GM18511 (cell line): ENCODE measurements around the gene GARRE1.
A peak's percentile ranks its signal among the peaks of the same experiment; 100 is the strongest.
"Not testable (repeated sequence)": the region's sequence is repeated elsewhere in the genome, so short reads cannot be mapped to it uniquely, and the experiment has no call there.

Experiments used
- ATAC-seq: cut with Tn5 transposase; IDR thresholded peaks from one replicate; pipeline ENCODE4 v1.9.1; 2021; ENCODE audit warnings: mild to moderate bottlenecking, moderate library complexity; ENCODE audit not compliant: unreplicated experiment

GARRE1 gene

DNA sequence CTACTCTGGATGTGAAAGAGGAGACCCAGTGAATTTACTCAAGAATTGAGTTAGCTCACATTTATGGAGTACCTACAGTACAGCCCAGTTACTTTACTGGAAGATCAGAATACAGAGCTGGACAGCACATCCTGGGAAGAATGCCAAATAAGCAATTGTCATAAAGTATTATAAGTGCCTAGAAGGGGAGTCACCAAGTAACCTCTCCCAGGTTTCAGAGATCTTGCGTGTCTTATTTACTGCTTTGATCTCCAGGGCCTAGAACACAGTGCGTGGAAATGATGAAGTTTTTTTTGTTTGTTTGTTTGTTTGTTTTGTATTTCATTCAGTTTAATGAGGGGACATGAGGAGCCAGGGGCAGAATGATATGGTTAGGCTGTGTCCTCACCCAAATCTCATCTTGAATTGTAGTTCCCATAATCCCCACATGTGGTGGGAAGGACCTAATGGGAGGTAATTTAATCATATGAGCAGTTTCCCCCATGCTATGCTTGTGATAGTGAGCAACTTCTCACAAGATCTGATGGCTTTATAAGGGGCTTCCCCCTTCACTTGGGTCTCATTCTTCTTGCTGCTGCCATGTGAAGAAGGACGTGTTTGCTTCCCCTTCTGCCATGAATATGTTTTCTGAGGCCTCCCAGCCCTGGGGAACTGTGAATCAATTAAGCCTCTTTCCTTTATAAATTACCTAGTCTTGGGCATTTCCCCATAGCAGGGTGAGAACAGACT, 5.2 kb downstream of the GARRE1 start:
- ATAC-seq: no peak

DNA sequence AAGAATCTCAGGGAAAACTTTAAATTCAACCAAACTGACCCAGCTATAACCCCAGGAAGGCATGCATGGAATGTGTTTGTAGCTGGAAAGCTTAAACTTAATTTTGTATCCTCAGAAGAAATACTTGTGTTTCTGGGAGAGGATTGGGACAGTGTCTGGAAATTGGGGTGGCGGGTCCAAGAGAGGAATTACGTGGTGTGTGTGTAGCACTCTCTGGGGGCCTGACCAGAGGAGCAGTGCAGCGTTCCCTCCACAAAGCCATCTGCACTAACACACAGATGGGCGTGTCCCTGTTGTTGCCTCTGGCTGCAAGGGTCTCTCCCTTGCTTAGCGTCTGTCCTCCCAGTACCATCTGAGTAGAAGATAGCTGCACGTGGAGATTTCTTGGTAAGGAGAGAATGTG, 6.4 kb downstream of the GARRE1 start:
- ATAC-seq: no peak

DNA sequence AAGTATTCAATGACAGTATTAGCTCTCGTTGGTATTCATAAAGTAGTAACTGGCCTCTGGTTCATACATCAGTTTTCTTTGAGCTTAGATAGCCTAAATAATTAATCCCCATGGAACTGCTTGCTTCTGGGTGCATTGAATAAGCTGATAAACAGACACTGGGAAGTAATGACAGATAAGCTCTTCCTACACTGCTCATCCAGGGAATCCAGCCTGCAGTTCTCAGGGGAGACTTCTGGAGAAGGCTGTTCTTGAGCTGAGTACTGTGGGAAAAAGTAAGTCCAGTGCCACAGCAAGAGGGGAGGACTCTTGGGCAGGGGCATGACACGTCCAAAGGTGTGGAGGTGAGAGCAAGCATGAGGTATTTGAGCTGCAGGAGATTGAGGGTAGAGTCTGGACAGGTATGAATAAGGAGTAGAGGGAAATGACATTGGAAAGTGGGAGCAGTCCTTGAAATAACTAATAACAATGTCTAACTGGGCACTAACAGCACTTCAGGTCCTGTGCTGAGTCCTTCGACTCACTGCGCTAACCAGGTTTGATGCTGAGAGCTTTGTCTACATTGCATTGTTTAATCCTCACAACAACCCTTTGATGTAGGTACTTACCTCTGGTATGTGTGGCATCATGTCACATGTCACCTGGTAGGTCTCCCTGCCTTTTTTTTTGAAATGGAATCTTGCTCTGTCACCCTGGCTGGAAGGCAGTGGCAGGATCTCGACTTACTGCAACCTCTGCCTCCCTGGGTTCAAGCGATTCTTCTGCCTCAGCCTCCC, 7.2 kb downstream of the GARRE1 start:
- no peak for ATAC-seq

DNA sequence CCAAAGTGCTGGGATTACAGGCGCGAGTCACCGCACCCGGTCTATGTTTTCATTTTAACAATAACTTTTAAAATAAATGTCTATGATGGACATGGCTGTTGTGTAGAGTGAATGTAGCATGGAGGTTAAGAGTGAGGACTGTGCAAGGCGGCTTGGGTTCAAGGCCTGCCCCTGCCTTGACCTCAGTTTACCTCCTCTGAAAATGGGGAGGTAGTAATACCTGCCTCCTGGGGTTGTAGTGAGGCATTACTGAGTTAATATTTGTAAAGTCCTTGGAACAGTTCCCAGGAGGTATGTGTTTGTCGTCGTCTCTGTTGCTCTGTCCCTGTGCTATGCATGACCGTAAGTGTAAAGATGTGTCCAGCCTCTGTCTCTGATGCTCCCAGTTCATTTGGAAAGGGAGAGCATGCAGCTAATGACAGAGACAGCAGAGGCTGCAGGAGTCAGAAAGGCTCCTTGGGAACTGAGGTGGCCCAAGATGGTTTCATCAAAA, 9.4 kb downstream of the GARRE1 start:
- ATAC-seq: no peak

DNA sequence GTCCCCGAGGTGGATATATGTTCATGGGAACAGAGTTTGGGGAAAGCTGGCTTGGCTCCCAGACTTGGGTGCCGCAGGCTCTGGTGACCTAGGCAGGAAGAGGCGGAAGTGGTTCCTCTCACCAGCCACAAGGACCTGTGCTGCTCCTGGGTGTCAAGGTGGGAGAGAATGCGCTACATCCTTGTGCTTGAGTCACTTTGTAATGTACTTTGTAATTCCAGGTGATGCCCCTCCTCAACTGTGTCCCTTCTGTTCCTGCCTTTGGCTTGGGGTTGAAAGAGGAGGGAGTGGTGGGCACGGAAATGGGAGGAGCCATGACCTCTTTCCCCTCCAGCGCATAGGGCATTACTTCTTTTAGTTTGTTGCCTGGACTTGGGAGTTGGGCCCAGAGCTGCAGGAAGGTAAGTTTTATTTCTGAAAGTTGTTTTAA, 10.9 kb downstream of the GARRE1 start:
- ATAC-seq: no peak

DNA sequence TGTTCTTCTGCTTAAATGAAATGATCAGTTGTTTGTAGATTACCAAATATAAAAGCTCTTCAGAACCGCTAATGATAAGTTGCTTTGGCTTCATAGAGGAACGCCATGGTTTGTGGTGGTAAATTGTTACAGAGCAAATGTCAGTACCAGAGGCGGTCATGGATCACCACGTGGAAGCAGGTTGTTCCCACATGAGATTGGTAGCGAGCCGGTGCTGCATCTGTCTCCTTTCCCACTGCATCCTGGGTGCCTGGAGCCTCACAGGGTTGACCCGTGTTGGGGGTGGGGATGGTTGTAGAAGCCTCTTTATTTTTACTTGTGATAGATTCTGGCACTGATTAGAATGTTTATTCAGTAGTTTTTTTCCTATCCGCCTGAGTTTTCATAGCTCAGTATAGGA, 14.7 kb downstream of the GARRE1 start:
- ATAC-seq: no peak

DNA sequence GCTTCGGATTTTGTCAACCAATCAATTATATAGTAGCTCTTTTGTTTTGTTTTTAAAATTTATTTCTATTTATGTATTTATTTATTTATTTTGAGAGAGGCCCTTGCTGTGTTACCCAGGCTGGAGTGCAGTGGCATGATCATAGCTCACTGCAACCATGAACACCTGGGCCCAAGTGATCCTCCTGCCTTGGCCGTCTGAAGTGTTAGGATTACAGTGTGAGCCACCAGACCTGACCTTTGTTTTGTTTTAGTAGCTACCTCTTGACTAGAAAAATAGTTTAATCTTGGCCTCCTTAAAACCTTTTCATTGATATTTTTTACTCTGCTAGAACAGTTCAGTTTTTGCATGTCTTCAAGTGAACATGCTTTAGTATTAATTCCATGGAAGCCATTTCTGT, 15.1 kb downstream of the GARRE1 start:
- ATAC-seq: no peak

DNA sequence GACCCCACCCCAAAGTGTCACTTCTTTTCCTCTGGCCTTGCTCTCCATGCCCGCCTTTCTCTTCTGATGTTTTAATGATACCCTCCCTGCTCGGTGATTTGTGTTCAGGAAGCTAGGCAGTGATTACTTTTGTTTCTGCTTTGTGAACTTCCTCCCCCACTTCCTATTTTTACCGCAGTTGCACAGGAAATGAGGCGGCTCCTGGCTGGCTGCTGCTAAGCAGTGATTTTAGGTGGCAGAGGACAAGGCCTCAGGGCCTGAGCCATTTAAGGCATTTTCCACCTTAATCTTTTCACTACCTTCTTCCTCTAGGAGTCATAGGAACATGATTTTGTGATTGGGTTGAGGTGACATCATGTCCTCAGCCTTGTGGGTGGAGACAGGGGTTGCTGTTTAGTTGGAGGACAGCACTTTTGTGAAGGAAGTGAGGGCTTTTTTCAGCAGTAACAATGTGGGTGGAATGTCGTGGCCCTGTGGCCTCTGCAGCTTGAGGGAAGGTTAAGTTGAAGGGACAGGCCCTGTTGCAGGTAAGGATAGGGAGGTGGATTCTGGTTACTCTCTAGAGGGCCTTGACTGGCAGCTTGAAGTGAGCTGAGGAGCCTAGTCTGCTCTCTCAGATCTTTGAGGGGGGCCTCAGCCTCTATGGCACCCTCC, 15.7 kb downstream of the GARRE1 start:
- peak; percentile 80 for ATAC-seq

DNA sequence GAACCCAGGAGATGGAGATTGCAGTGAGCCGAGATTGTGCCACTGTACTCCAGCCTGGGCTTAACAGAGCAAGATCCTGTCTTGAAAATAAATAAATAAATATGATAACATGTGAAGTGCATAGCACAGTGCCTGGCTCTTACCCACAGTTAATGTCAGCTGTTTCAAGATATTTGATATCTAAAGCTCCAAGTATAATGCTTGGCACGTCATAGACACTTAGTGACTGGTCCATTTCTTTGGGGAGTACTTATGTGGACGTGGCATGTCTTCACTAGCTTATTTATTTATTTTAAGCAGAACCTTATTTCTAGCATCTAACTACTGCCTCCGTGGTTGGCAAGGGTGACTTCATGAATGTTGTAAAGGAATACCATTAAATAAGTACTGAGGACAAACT, 18.8 kb downstream of the GARRE1 start:
- ATAC-seq: no peak

DNA sequence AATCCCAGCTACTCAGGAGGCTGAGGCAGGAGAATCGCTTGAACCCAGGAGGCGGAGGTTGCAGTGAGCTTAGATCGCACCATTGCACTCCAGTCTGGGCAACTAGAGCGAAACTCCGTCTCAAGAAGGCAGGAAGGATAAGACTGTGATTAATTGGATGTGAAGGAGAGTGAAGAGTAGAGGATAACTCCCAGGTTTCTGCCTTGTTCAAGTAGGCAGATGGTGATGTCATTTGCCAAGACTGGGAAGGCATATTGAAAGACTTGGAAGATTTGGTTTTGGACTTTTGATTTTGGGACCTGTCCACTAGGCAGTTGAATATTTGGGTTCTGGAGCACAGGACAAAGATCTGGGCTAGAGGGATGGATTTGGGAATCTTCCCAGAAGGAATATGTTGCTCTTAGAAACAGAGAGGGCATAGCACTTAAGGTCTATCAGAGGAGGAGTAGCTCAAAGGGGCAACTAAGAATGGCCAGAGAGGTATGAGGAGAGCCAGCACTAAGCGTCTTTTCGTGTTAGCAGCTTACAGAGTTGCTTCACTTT, 20.0 kb downstream of the GARRE1 start:
- no peak for ATAC-seq

DNA sequence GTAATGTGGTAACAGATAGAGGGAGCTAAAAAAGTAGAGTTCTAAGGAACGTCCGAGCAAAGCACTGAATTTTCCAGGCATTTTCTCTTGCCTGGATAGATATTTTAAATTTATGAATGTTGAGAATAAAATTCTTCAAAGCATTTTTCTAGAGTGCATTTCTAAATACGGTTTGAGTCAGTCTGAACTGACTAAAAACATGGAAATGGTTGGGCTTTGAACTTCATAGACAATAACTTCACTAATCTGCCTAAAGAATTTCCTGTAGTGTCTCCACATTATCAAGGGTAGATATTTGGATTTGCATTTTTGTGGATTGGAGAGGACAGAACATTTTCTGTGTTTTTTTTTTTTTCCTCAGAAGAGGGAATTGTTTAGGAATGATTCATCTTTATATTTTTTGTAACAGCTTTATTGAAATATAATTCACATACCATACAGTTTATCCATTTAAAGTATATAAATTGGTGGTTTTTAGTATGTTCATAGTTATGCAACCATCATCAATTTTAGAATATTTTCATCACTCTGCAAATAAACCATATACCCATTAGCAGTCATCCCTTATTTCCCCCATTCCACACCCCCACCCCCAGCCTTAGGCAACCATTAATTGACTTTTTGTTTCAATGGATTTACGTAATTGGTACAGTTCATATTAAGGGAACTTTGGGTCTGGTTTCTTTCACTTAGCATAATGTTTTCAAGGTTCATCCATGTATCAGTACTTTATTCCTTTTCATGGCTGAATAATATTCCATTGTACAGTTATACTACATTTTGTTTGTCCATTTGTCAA, 20.7 kb downstream of the GARRE1 start:
- ATAC-seq: no peak

DNA sequence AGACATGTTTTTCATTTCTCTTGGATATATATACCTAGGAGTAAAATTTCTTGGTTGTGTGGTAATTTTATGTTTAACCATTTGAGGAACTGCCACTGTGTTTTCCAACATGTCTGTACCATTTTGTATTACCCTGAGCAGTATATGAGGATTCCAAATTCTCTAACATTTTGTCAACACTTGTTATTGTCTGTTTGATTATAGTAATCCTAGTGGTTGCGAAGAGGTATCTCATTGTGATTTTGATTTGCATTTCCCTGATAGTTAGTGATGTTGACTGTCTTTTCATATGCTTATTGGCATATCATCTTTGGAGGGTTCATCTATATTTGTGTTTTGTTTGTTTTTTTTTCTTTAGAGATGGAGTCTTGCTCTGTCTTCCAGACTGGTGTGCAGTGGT, 21.4 kb downstream of the GARRE1 start:
- ATAC-seq: no peak

DNA sequence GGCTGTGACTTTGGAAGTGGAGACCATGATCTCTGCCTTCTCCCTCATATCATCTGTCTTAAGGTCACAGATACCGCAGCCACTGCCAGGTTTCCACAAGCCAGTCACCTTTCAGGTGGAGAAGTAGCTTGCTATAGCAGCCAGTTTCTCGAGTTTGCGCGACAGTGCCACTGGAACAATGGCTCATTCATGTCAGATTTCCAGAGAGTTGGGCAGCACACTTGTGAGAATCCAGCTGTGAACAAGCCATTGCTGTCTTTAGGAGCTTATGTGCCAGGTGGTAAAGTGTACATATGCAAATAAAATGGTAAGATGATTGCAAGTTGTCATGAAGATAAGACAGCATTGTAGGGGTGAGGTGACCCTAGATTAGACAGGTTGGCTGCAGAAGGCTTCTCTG, 22.3 kb downstream of the GARRE1 start:
- ATAC-seq: no peak

DNA sequence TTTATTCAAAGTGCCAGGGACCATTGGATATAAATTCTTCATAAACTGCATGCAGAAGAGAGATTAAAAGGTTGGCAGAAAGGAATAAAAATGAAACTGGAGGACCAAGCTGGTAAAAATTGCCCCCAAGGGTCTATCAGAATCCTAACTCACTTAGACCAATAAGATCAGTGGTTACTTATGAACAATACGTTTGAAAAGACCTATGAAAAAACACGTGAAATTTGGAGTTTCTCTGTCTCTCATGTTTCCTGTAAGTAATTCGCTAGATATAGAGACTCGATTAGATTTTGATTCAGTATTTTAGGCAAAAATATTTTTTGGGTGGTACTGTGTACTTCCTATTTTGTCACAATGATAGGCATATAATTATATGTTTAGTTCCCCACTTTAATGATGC, 22.9 kb downstream of the GARRE1 start:
- no peak for ATAC-seq

DNA sequence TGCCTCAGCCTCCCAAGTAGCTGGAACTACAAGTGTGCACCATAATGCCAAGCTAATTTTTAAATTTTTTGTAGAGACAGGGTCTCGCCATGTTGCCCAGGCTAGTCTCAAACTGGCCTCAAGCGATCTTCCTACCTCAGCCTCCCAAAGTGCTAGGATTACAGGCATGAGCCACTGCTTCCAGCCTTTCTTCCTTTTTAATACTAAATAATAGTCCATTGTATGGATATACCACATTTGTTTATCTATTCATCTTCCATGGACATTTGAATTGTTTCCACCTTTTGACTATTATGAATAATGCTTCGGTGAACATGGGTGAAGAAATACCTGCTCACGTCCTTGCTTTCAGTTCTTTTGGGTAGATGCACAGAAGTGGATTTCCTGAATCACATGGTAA, 24.4 kb downstream of the GARRE1 start:
- no peak for ATAC-seq

DNA sequence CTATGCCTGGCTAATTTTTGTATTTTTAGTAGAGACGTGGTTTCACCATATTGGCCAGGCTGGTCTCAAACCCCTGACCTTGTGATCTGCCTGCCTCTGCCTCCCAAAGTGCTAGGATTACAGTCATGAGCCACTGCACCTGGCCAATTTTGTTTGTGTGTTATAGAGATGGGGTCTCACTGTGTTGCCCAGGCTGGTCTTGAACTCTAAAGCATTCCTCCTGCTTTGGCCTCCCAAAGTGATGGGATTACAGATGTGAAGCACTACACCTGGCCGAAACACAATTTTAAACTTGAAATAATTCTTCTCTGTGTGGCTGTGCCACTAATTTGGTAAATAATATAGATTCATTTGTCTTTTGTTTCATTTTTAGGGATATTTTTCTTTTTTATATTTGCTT, 27.1 kb downstream of the GARRE1 start:
- not testable (repeated sequence) for ATAC-seq

DNA sequence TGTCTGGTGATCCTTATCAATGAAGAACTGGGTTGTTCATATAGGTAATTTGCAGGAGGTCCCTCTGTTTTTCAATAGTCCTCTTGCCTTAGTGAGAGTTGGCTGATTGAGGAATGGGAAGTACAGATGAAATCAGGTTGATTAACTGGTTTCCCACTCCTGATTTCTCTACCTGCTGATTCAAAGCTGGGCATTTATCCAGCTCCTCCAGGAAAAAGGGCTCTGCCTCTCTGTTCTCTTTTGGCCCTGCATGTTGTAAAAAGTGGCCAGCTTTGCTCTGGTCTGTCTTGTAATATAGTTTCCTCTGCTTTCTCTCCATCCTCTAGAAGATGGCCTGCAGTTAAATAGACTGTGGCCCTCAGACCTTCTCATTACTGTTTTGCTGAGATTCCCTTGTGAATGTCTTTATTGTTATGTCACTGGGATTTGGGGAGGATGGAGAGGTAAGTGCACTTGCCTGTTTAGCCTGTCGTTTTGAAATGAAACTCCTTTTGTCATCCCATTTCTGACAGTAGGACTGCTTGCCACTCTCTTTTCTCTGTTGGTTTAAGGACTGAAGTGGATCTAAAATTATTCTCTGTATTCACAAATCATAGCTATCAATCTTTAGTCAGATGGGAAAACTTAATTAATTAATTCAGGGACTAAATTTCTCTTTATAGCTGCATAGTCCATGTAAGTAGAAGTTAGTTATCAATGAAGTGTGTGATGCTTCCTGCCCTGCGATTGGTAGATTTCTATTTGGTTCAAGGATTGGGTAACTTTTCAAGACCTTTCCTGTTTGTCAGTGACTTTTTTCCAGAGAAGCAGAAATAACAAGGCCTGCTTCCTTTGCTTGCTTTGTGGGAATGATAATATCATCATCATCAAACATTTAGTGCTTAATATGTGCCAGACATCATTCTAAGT, 28.5 kb downstream of the GARRE1 start:
- no peak for ATAC-seq

DNA sequence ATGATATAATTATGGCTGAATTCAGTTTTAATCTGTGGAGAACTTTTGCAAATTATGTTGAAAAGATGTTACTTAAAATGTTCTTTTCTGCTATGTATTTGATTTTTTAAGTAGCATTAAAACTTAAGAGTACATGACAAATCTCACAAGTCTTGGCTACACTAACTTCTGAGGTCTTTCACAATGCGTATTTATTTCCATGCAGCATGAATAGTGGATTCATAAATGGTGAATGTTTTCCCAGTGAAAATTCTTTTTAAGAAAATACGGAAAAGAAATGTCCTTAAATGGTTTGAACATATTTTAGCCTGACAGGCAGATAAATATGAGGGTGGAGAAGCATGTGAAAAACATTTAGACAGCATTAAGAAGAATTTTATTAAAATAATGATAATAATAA, 30.2 kb downstream of the GARRE1 start:
- ATAC-seq: no peak

DNA sequence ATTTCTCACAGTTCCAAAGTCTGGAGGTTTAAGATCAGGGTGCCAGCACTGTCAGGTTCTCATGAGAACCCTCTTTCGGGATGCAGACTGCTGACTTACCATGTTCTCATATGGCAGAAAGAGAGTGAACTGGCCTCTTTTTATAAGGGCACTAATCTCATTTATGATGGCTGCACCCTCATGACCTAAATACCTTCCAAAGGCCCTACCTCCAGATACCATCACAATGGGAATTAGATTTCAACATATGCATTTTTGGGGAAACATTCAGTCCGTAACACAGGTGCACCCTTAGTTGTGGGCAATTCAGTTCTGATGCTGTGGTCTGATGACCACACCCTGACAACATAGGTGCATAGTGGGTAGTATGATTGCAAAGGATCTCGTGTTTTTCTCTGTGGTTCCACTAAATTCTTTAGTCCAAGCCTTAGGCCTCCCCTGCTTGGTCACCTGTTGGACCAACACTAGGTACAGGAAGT, 33.3 kb downstream of the GARRE1 start:
- no peak for ATAC-seq

DNA sequence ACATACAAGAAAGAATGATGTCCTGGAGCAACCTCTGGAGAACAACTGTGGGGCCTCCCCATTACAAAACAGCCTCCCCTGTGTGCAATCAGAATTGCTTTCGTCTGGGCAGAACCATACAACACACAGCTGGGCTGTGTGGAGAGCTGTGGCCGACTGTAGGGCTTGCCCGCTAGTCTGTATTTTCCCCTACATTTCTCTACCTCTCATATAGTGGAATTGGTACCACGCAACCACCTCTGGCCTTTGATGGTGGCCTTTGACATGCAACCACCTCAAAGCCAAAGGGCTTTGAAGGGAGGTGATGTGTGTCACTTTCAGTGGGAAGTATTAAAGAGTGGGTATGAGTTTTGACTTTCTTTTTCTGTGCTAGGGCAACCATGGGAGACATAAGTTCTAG, 34.0 kb downstream of the GARRE1 start:
- ATAC-seq: no peak
